Ascending aorta (tissue), 2 donors: Measurements from ENCODE around the gene SAMD4B. TPM values are rescaled to one million over a fixed set of nuclear protein-coding genes. Genes with fewer than 3 reads are reported as not detected.

Source experiments
- DNase-seq, 2 donors: peaks; one replicate each; pipeline ENCODE4 v3.0.0-alpha.2; 2019; ENCODE audit warnings: low spot score in 2 of 2
- H3K27ac ChIP-seq, 2 donors: fragments of 200-600 bp; sonication (generic); one replicate each; pipeline ENCODE4 v1.5.1; 2016 to 2017; ENCODE audit warnings: mild to moderate bottlenecking in 1 of 2
- H3K27me3 ChIP-seq: fragments of 200-600 bp; sonication (generic); one replicate; pipeline ENCODE4 v1.5.1; 2017
- H3K36me3 ChIP-seq, 2 donors: fragments of 200-600 bp; sonication (generic); one replicate each; pipeline ENCODE4 v1.5.1; 2016
- H3K4me1 ChIP-seq, 2 donors: fragments of 200-600 bp; sonication (generic); one replicate each; pipeline ENCODE4 v1.5.1; 2016 to 2017; ENCODE audit warnings: mild to moderate bottlenecking in 1 of 2
- H3K4me3 ChIP-seq, 2 donors: fragments of 200-600 bp; sonication (generic); one replicate each; pipeline ENCODE4 v1.5.1; 2016 to 2017; ENCODE audit warnings: mild to moderate bottlenecking in 1 of 2
- H3K9me3 ChIP-seq, 2 donors: fragments of 200-600 bp; sonication (generic); one replicate each; pipeline ENCODE4 v1.5.1; 2016
- intact Hi-C: fragments of 100-400 bp; cut with DNase I; formaldehyde crosslinking; loops from one replicate; pipeline ENCODE4 v1.15.1; 2023
- total RNA-seq: library from RNA; depleted of rRNA; stranded (reverse); fragments of >200 nt; gene quantifications from one replicate; pipeline ENCODE4 v1.1.0, GENCODE V29; 2016
- TF ChIP-seq, protein P1 (sequence below), 3 experiments: fragments of 200-600 bp in 2 of 3; fragments of 450-650 bp in 1 of 3; sonication (generic) in 2 of 3; IDR thresholded peaks; one replicate each; pipeline ENCODE4 v1.5.1; 2016 to 2019; ENCODE audit warnings: antibody characterized with exemption in 3 of 3, mild to moderate bottlenecking in 1 of 3, moderate library complexity in 1 of 3

The SAMD4B gene
- total RNA-seq, 1 donor from 2014 or later, result 358 TPM

DNA sequence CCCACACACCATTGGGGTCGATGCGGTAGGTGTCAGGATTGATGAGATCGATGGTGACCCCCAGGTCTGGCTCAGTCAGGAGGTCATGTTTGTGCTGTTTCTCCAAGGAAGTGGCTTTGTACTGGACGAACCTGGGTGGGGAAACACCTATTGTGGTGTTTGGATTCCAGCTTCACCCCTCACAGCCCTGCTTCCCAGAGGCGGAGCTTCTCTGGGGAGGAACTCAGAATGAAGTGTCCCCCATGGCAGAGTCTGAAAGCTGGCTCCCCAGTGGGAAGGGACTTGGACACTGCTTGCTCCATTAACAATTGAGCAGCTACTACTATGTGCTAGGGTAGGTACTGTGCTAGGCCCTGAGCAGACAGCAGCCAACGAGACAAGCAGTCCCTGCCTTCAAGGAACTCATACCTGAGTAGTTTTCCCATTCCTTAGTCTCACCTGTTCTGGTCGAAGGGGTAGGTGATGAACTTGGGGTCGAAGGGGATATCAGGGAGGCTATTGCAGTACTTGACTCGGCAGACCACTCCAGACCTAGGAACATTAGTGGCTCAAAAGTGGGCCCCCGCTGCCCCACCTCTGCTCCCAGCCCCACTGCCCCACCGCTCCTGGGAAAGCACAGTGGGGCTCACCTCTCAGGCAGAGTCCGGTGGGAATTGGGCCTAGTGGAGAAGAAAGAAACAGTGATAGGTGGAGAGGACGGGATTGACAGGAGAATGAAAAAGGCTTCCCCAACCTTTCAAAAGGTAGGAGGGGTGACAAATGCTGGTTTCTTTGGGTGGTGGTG is 47.6 kb downstream of the SAMD4B start:
- TF ChIP-seq, protein P1, sequence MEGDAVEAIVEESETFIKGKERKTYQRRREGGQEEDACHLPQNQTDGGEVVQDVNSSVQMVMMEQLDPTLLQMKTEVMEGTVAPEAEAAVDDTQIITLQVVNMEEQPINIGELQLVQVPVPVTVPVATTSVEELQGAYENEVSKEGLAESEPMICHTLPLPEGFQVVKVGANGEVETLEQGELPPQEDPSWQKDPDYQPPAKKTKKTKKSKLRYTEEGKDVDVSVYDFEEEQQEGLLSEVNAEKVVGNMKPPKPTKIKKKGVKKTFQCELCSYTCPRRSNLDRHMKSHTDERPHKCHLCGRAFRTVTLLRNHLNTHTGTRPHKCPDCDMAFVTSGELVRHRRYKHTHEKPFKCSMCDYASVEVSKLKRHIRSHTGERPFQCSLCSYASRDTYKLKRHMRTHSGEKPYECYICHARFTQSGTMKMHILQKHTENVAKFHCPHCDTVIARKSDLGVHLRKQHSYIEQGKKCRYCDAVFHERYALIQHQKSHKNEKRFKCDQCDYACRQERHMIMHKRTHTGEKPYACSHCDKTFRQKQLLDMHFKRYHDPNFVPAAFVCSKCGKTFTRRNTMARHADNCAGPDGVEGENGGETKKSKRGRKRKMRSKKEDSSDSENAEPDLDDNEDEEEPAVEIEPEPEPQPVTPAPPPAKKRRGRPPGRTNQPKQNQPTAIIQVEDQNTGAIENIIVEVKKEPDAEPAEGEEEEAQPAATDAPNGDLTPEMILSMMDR (IDR thresholded peaks at IDR 0.05), result no peak
- Histone ChIP-seq H3K27ac (peak overlapping the region; percentile 98 to 100), H3K27me3 (no peaks in the 10 kb centered on the region), H3K4me1 (peaks cover 8 to 21% of the 10 kb centered on the region in 2 donors), H3K9me3 (no peaks in the 10 kb centered on the region), H3K36me3 (peaks cover 55 to 58% of the 10 kb centered on the region in 2 donors), H3K4me3 (peak overlapping the region; percentile 78 to 93)
- intact Hi-C loops, result loop anchor here (2.0 kb wide), 4 partner anchors 23 to 143 kb away; partner anchors contain the start of genes EID2B, PLEKHG2, SAMD4B and TIMM50
- no peak for DNase-seq

DNA sequence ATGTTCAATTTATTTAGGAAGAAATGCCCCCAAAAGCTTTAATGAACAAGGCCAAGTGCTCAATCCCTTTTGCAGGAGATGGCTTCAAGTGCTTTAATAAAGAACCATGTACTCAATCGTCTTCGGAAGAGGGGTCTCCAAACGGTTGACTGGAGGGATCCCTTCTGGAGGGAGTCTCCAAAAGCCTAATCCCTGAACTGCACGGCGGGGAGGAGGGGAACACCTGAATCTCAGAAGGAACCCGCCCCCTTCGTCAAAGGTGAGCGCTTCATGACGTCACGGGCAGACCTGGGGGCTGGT is 48.2 kb downstream of the SAMD4B start:
- H3K27ac ChIP-seq, result peak overlapping the region; percentile 98 to 100

DNA sequence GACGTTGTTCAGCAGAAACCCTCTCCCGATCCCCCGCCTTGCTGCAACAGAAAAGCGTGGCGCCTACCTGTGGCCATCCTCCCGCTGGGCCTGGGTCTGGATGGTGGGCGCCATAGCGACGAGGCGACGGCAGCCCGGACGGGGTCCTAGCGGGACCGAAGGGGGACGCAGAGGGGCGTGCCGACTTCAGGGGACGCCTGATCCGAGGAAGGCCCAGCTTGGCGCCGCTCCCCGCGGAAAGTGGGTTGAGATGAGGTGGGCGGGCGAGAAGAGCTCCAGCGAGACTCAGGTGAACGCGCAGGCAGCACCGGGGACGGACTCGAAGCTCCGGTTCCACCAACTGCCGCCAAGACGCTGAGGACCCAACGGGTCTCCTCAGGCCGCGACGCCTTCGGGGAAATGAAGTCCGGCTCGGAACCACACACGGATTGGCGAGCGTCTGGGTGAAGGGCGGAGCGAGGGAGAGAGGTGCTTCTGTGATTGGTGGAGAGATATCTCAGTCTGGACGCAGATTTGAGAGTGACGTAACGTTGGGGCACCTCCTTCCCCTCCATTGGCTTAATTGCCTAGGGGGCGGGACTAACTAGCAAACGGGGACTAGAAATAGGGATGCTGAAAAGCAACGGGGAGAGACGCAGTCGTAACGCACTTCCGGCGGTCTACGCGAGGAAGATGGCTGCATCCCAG is 48.7 kb downstream of the SAMD4B start, which contains the start of the genes MED29 and PAF1:
MED29 (plus strand) TSS at position 628 of the 687 bp plus-strand sequence; CDS start at position 673, 45 bp downstream.
PAF1 (minus strand) TSS at position 356 of the 687 bp plus-strand sequence; CDS start at position 114, 242 bp downstream.
- peak within 1 kb of the TSS; percentile 98 to 100 for H3K27ac ChIP-seq
- intact Hi-C loops, result loop anchor here (1.0 to 2.0 kb wide), 6 partner anchors 19 to 142 kb away; partner anchors contain the start of genes EID2B, PLEKHG2, SAMD4B and TIMM50

More for the DNA sequence above, 48.2 kb downstream of the SAMD4B start:
- H3K4me3 ChIP-seq, result peak overlapping the region; percentile 78 to 93
- no peak for DNase-seq
- peaks cover 8 to 21% of the 10 kb centered on the region in 2 donors for H3K4me1 ChIP-seq
- peaks cover 56 to 59% of the 10 kb centered on the region in 2 donors for H3K36me3 ChIP-seq
- H3K9me3 ChIP-seq, result no peaks in the 10 kb centered on the region
- intact Hi-C loops, result loop anchor here (2.0 kb wide), 4 partner anchors 22 to 142 kb away; partner anchors contain the start of genes EID2B, PLEKHG2, SAMD4B and TIMM50
- no peaks in the 10 kb centered on the region for H3K27me3 ChIP-seq
- TF ChIP-seq, protein P1 (IDR thresholded peaks at IDR 0.05), result no peak

DNA sequence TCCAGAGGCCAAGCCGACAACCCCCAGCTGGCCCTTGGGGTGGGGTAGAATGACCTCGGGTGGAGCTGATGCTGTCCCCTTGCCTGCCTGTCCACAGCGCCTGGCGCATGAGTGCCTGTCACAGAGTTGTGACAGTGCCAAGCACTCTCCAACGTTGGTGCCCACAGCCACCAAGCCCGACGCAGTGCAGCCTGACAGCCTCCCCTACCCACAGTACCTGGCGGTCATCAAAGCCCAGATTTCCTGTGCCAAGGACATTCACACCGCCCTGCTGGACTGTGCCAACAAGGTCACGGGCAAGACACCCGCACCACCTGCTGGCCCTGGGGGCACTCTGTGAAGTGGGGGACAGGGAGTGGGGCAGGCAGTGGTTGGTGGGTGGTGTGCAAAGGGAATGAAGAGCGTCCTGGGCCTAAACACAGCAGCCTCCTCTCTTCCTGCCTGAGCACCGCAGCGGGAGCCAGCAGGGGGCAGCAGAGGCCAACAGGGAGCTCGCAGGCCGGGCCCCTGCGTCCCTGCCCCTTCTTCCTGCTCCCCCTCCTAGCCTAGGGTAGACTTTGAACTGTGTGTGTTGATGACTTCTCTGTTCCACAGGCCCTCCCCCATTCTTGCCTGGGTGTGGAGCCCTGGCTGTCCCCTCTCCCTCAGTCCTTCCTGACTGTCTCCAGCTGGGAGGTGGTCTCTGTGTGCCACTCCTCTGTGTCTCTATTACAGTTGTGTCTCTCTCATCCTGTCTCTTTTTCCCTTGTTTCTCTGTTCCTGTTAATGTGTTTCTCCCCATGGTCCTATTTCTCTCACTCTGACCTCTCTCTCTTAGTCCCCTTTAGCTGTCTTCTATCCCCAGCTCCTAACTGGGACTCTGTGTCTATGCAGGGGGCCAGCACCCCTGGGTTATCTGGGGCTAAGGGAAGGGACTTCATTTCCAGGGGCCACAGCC is 55.4 kb downstream of the SAMD4B start:
- intact Hi-C loops, result loop anchor here (1.0 kb wide), 2 partner anchors 15 to 135 kb away; partner anchors contain the start of genes EID2B and PLEKHG2
- H3K9me3 ChIP-seq, result no peaks in the 10 kb centered on the region
- peaks cover 4 to 15% of the 10 kb centered on the region in 2 donors for H3K4me1 ChIP-seq
- TF ChIP-seq, protein P1 (IDR thresholded peaks at IDR 0.05), result peak; percentile 96 to 97 (median 97)
- H3K27me3 ChIP-seq, result no peaks in the 10 kb centered on the region
- H3K27ac ChIP-seq, result peak overlapping the region; percentile 80 to 82
- no peak overlapping the region for H3K4me3 ChIP-seq
- peaks cover 21 to 26% of the 10 kb centered on the region in 2 donors for H3K36me3 ChIP-seq
- DNase-seq, result peak; percentile 50 to 95

More for the DNA sequence above, 48.7 kb downstream of the SAMD4B start, which contains the start of the genes MED29 and PAF1:
- no peaks in the 10 kb centered on the region for H3K27me3 ChIP-seq
- H3K4me3 ChIP-seq, result peak within 1 kb of the TSS; percentile 78 to 93
- peak; percentile 94 to 99 for DNase-seq
- peaks cover 8 to 21% of the 10 kb centered on the region in 2 donors for H3K4me1 ChIP-seq
- TF ChIP-seq, protein P1 (IDR thresholded peaks at IDR 0.05), result peak in 1 of 3 experiments; percentile 8
- H3K36me3 ChIP-seq, result peaks cover 54 to 57% of the 10 kb centered on the region in 2 donors
- no peaks in the 10 kb centered on the region for H3K9me3 ChIP-seq
